Mucosa of descending colon (tissue), 3 donors: ENCODE measurements around the gene PLVAP. TPM values are rescaled to one million over a fixed set of nuclear protein-coding genes. Genes with fewer than 3 reads are reported as not detected.

Experiments
- ATAC-seq: fragments of 200-7000 bp; cut with Tn5 transposase; one replicate; pipeline ENCODE4 v1.9.1; 2020; ENCODE audit warnings: mild to moderate bottlenecking, moderate library complexity
- DNase-seq, 3 donors: peaks; one replicate each; pipeline ENCODE4 v3.0.0-alpha.2; 2020
- H3K36me3 ChIP-seq: fragments of 200-600 bp; one replicate; pipeline ENCODE4 v1.8.0; 2021; ENCODE audit warnings: low read depth, mild to moderate bottlenecking
- H3K4me1 ChIP-seq: fragments of 200-600 bp; one replicate; pipeline ENCODE4 v1.8.0; 2021; ENCODE audit warnings: low read depth, mild to moderate bottlenecking
- H3K4me3 ChIP-seq: fragments of 200-600 bp; one replicate; pipeline ENCODE4 v1.8.0; 2021; ENCODE audit warnings: mild to moderate bottlenecking
- H3K9me3 ChIP-seq: fragments of 200-600 bp; one replicate; pipeline ENCODE4 v1.8.0; 2021; ENCODE audit warnings: mild to moderate bottlenecking
- CTCF ChIP-seq: fragments of 200-600 bp; IDR thresholded peaks from one replicate; pipeline ENCODE4 v1.8.0; 2022; ENCODE audit warnings: antibody characterized with exemption, mild to moderate bottlenecking
- intact Hi-C, 2 donors: fragments of 100-400 bp; cut with DNase I in 1 of 2; cut with micrococcal nuclease in 1 of 2; formaldehyde crosslinking; loops; one replicate each; pipeline versions ENCODE4 v1.11.0 to v1.11.1; 2022; cut with DNase I, micrococcal nuclease
- total RNA-seq, 3 donors: library from RNA; stranded (reverse); fragmentation: NEBNext Ultra II Directional in 2 of 3; extraction: Animal tissue kit (Norgen Biotek cat#: 25700) in 2 of 3; gene quantifications; one replicate each; pipeline versions ENCODE4 v1.2.1 to v1.2.4, GENCODE V29; 2021 to 2023
- donor health status: DM: no; HTN: no; CAD: no; lungs with moderate emphysema.
- donor health status: DM: no; HTN: no; CAD: no.
- donor health status: DM: no; HTN: yes; CAD: no.

PLVAP gene
- total RNA-seq, 3 donors from 2014 or later = 22.2 to 42.2 (median 32.8) TPM

GRCh38 chr19:17325881-17326594 is 51.1 kb downstream of the PLVAP start:
- peaks cover 16% of the 10 kb centered on the region for H3K4me1 ChIP-seq
- no peak for TF ChIP-seq CTCF
- intact Hi-C loops = no loop called here
- DNase-seq = peak in 1 of 3 donors; percentile 52
- H3K36me3 ChIP-seq = no peaks in the 10 kb centered on the region
- no peaks in the 10 kb centered on the region for H3K9me3 ChIP-seq
- no peak overlapping the region for H3K4me3 ChIP-seq
- ATAC-seq = no peak

- Histone ChIP-seq H3K4me1 (peaks cover 16% of the 10 kb centered on the region), H3K9me3 (no peaks in the 10 kb centered on the region), H3K36me3 (no peaks in the 10 kb centered on the region), H3K4me3 (no peak overlapping the region)
- TF ChIP-seq CTCF = no peak
- intact Hi-C loops = no loop called here
- ATAC-seq (no peak), DNase-seq (peak in 1 of 3 donors; percentile 53)
Measured at GRCh38 chr19:17325133-17325532, 52.0 kb downstream of the PLVAP start.

- intact Hi-C loops = no loop called here
- H3K4me3 ChIP-seq = no peak overlapping the region
- no peaks in the 10 kb centered on the region for H3K36me3 ChIP-seq
- DNase-seq = peak in 1 of 3 donors; percentile 55
- ATAC-seq = no peak
- peaks cover 16% of the 10 kb centered on the region for H3K4me1 ChIP-seq
- TF ChIP-seq CTCF = no peak
- no peaks in the 10 kb centered on the region for H3K9me3 ChIP-seq
Measured at GRCh38 chr19:17324357-17325114, 52.6 kb downstream of the PLVAP start.

- no peaks in the 10 kb centered on the region for H3K36me3 ChIP-seq
Measured at GRCh38 chr19:17323964-17324332, 53.2 kb downstream of the PLVAP start.

GRCh38 chr19:17323300-17323963 is 53.7 kb downstream of the PLVAP start:
- no peak overlapping the region for H3K4me3 ChIP-seq
- H3K36me3 ChIP-seq = no peaks in the 10 kb centered on the region
- no peak for ATAC-seq

More at GRCh38 chr19:17323964-17324332, 53.2 kb downstream of the PLVAP start:
- H3K9me3 ChIP-seq = no peaks in the 10 kb centered on the region
- intact Hi-C loops = no loop called here
- no peak overlapping the region for H3K4me3 ChIP-seq
- TF ChIP-seq CTCF = no peak
- peaks cover 10% of the 10 kb centered on the region for H3K4me1 ChIP-seq
- ATAC-seq (no peak), DNase-seq (peak in 1 of 3 donors; percentile 58)

More at GRCh38 chr19:17323300-17323963, 53.7 kb downstream of the PLVAP start:
- no peaks in the 10 kb centered on the region for H3K9me3 ChIP-seq
- no peak for TF ChIP-seq CTCF
- H3K4me1 ChIP-seq = peaks cover 7% of the 10 kb centered on the region
- intact Hi-C loops = no loop called here
- DNase-seq = no peak
